GM21619 (cell line): ENCODE data around the gene FSTL3.
"Not testable (repeated sequence)": the region's sequence is repeated elsewhere in the genome, so short reads cannot be mapped to it uniquely, and the experiment has no call there.

Source experiments
- ATAC-seq: cut with Tn5 transposase; IDR thresholded peaks from one replicate; pipeline ENCODE4 v1.9.1; 2021; ENCODE audit not compliant: unreplicated experiment

The FSTL3 gene

GRCh38 chr19:660793-661426, 15.3 kb upstream of the FSTL3 start:
- ATAC-seq: no peak

DNA sequence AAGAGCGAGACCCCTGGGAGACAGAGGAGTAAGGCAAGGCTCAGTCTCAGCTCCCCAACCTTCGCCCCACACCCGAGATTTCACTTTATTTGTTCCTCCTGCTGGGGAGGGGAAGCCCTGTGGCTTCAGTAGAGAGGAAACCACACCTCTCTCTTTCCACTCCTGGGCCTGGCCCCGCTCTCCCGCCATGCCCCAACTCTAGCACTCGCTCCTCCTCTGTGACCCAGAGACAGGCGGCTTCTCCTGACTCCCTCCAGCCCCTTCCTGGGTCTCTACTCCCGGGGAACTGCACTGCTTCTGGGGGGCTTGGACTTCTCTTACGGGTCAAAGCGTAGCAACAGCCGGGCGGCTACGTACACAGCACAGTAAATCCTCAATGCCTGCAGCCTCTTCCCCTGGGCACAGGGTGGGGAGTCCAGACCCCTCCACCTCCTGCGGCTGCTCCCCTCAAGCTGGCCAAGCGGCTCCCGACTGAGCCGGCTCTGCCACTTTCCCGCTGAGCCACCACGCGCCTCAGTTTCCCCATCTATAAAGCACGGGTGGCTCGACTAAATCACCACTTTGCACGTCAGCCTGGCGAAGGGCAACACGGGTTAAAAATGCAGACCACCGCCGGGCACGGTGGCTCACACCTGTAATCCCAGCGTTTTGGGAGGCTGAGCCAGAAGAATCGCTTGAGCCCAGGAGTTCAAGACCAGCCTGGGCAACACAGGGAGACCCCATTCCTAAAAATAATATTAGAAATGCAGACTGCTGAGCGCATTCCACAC, 14.6 kb upstream of the FSTL3 start:
- ATAC-seq: peak; percentile 29

GRCh38 chr19:662207-662961, 13.8 kb upstream of the FSTL3 start:
- ATAC-seq: peak; percentile 4

DNA sequence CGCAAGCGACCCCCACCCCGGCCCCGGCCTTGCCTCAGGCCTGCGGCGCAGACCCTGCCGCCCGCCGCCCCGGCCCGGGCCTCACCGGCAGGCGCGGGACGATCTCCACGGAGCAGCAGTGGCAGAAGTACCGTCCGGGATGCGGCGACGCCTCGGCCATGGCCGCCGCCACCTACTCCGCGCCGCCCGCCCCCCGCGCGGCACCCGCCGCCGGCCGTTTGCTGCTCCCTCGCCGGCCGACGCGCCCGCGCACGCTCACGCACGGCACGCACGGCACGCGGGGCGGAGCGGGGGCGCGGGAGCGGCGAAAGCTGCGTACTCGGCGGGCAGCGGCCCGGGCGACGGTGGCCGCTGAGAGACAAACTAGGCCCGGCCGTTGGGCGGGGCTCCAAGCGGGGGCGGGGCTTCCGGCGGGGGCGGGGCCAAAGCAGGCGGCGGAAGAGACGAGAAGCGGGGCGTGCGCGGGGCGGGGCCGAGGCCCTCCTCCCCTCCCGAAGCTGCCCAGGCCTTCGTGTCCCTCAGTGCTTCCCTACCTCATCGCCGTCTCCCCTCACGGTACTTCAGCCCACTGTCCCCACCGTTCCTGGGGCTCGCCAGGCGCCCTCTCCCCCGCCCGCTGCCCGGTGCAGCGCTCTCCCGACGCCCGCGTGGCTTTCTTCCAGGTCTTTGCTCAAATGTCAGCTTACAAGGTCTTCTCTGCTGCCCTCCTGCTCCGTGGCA, 13.1 kb upstream of the FSTL3 start, which contains the start of gene RNF126:
Gene RNF126, minus strand, starts transcription at position 253 of the 720 bp plus-strand sequence. Its CDS starts 93 bp downstream, at position 160.
- peak; percentile 46 for ATAC-seq

DNA sequence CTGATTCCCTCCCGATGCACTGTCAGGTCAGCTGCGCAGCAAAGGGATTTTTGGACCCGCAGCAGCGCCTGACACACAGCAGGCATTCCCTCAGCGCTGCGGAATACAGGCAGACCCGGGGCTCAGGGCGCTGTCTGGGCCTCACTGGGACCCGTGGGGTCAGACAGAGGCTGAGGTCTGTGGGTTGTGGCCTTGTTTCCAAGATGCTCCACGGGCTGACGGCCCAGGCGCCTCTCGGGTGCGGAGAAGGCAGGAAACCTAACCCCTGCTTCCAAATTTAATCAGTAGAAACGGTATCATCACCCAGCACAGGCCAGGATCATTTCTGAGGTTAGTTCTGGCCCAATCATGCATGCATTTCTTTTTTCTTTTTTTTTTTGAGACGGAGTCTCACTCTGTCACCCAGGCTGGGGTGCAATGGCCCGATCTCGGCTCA, 12.5 kb upstream of the FSTL3 start:
- no peak for ATAC-seq

GRCh38 chr19:664913-665443, 11.2 kb upstream of the FSTL3 start:
- ATAC-seq: no peak

DNA sequence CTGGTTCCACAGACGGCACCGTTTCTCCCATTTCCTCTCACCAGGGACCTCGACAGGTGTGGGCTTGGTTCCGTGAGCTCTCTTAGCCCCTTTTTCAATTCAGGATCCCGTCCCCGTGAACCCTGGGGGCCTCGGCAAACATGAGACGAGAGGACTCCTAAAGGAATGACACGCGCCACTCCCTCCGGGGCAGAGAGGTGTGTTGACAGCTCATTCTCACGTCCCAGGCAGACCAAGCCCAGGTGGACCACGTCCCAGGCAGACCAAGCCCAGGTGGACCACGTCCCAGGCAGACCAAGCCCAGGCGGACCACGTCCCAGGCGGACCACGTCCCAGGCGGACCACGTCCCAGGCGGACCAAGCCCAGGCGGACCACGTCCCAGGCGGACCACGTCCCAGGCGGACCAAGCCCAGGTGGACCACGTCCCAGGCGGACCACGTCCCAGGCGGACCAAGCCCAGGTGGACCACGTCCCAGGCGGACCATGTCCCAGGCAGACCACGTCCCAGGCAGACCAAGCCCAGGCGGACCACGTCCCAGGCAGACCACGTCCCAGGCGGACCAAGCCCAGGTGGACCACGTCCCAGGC, 9.1 kb upstream of the FSTL3 start:
- ATAC-seq: not testable (repeated sequence)

- not testable (repeated sequence) for ATAC-seq
Observed at GRCh38 chr19:668675-669434, 7.3 kb upstream of the FSTL3 start.

DNA sequence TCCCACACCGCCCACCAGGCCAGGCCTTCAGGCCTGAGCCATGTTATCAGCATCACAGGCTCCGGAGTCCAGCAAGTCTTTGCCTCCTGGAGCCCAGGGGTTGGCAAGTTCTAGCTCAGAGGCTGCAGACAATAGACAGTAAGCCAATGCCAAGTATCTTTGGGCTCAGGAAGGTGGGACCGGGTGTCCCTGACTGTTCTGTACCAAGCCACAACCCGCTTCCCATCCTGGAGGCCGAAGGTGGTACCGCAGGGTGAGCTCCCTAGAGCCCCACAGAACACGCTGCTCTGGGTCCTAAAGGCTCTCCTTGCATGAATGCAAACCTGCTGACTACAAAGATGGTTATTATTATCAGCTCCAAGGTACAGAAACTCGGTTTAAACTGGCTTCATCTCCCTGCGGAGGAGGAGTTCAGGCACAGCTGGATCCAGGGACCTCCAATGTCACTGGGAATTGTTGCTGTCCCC, 5.5 kb upstream of the FSTL3 start:
- no peak for ATAC-seq

DNA sequence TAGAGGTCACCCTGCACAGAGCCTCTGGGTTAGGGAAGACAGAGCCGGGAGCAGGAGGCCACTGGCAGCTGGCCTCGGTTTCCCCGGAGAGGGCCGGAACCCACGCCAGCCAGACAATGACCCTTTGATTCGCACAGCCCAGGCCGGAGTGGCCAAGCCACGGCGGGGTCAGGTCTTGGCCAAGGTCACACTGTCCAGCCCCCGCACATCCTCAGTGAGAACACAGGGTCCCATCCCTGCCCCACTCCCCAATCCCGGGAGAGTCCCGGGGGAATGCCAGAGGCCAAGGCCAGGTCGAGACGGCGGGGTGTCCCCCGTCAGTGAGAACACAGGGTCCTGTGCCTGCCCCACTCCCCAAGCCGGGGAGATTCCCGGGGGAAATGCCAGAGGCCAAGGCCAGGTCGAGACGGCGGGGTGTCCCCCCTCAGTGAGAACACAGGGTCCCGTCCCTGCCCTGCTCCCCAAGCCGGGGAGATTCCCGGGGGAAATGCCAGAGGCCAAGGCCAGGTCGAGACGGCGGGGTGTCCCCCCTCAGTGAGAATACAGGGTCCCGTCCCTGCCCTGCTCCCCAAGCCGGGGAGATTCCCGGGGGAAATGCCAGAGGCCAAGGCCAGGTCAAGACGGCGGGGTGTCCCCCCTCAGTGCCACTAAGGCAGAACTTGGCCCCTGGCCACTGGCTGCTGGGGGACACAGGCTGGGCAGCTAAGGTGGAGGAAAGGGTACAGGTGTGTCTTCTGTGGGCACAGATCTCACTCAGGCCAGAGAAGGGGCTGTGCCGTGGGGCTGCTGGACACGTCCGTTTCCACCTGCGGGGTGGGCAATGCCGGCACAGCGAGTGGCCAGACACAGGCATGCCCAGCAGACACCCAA, 1.7 kb upstream of the FSTL3 start:
- no peak for ATAC-seq

DNA sequence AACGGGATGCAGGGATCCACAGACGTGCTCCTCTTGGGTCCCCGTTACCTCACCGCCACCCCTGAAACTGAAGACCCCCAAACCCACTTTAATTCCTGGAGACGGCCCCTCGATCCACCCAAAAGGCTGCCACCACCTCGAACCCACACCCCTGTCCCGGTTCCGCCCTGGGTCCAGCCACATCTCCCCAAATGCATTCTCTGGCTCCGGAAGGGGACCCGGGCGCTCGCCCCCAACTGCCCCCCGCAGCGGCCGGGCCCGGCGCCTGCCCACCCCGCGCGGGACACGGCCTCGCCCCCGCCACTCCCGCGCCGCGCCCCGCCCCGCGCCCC, 219 bp upstream of the FSTL3 start:
- ATAC-seq: no peak

- no peak for ATAC-seq
Observed at GRCh38 chr19:677201-677600, 1.0 kb downstream of the FSTL3 start.

GRCh38 chr19:677601-678436, 1.6 kb downstream of the FSTL3 start:
- no peak for ATAC-seq

- ATAC-seq: no peak
Observed at GRCh38 chr19:678791-679388, 2.7 kb downstream of the FSTL3 start.

DNA sequence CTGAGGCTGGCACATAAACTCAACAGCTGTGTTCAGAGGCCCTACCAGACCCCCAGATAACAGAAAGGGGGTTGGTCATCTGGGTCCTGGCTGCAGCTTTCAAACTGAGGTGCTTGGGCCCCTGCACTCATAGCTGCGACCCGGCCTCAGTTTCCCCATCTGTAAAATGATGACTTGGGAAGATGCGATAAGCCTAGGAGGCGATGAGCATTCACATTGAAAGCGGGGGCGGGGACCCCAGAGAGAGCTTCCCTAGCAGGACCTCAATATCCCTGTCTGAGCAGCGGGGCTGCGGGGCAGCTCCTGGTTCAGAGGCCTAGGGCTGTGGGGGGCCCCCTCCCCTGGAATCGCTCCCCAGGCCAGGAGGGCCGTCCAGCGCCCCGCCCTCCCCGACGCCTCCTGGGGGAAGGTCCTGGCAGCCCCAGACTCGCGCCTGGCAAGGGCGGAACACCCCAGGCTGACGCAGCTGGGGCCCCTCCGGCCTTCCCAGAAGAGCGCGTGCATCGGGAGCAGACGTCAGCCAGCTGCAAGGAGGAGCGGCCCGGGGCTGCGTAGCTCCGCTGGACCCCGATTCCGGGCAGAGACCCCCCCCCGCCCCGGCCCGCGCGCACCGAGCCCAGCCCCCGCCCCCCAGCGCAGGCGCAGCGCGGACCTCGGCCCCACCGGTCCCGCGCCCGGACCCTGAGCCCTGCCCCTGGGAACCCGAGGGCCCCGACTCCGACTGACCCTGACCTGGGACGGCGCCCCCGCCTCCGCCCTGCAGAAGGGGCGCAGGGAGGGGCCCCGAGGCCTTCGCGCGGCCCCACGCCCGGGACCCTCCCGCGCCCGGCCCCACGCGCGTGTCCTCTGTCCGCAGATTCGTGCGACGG, 3.5 kb downstream of the FSTL3 start:
- peak; percentile 15 for ATAC-seq

DNA sequence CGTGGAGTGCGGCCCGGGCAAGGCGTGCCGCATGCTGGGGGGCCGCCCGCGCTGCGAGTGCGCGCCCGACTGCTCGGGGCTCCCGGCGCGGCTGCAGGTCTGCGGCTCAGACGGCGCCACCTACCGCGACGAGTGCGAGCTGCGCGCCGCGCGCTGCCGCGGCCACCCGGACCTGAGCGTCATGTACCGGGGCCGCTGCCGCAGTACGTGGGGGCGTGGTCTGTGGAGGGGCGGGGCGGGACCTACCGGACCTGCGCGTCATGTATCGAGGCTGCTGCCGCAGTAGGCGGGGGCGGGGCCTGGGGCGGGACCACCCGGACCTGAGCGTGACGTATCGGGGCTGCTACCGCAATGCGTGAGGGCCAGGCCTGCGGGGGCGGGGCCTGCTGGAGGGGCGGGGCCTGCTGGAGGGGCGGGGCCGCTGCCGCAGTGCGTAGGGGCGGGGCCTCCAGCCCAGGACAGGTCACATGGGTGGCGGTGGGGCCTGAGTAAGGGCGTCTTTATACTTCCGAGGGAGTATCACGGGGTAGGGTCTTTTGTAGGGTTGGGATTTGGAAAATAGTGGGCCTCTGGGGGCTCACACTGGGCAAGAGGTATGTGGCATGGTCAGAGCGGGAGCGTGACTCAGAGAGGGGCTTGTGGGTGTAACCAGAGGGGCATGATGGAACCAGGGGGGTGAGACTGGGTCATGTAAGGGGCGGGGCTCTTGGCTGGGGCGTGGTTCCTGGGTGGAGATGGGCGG, 4.3 kb downstream of the FSTL3 start:
- peak; percentile 67 for ATAC-seq
